Hepatic stellate cell (primary cell): ENCODE results near the gene RADIL.
"Not testable (repeated sequence)": the region's sequence is repeated elsewhere in the genome, so short reads cannot be mapped to it uniquely, and the experiment has no call there.

ENCODE experiments used
- DNase-seq: peaks from one replicate; pipeline ENCODE4 v3.0.0; 2011; ENCODE audit warnings: low spot score

The RADIL gene

GRCh38 chr7:4808565-4808964, 75.0 kb downstream of the RADIL start:
- no peak for DNase-seq

- DNase-seq, result no peak
Measured at GRCh38 chr7:4808026-4808425, 75.5 kb downstream of the RADIL start.

GRCh38 chr7:4807598-4808016, 75.9 kb downstream of the RADIL start:
- DNase-seq, result no peak

- DNase-seq, result no peak
Measured at GRCh38 chr7:4806983-4807597, 76.4 kb downstream of the RADIL start.

GRCh38 chr7:4805984-4806300, 77.6 kb downstream of the RADIL start:
- DNase-seq, result no peak

- no peak for DNase-seq
Measured at GRCh38 chr7:4805110-4805983, 78.2 kb downstream of the RADIL start.

GRCh38 chr7:4803397-4804241, 79.9 kb downstream of the RADIL start:
- DNase-seq, result no peak

GRCh38 chr7:4802577-4802976, 80.9 kb downstream of the RADIL start:
- not testable (repeated sequence) for DNase-seq

GRCh38 chr7:4801839-4802231, 81.7 kb downstream of the RADIL start:
- DNase-seq, result no peak

GRCh38 chr7:4800926-4801838, 82.3 kb downstream of the RADIL start:
- DNase-seq, result no peak

GRCh38 chr7:4800487-4800886, 83.0 kb downstream of the RADIL start:
- no peak for DNase-seq

- no peak for DNase-seq
Measured at GRCh38 chr7:4799508-4800268, 83.8 kb downstream of the RADIL start.

GRCh38 chr7:4798706-4799235, 84.7 kb downstream of the RADIL start:
- DNase-seq, result no peak

- peak; percentile 81 for DNase-seq
Measured at GRCh38 chr7:4797858-4798705, 85.4 kb downstream of the RADIL start.

GRCh38 chr7:4796453-4796852, 87.1 kb downstream of the RADIL start:
- DNase-seq, result no peak

- DNase-seq, result no peak
Measured at GRCh38 chr7:4794591-4795350, 88.7 kb downstream of the RADIL start.

- not testable (repeated sequence) for DNase-seq
Measured at GRCh38 chr7:4794171-4794570, 89.3 kb downstream of the RADIL start.

- not testable (repeated sequence) for DNase-seq
Measured at GRCh38 chr7:4793385-4793993, 90.0 kb downstream of the RADIL start.
